ENCODE data around the gene FIZ1. TPM values are rescaled to one million over a fixed set of nuclear protein-coding genes. Genes with fewer than 3 reads are reported as not detected.

FIZ1 gene
- total RNA-seq, 1 donor from 2014 or later = 14.9 TPM

- intact Hi-C loops (cut with micrococcal nuclease) = no loop called here
These were observed 37.4 kb upstream of the FIZ1 start for GRCh38 chr19:55636723-55637122.

GRCh38 chr19:55635856-55636440 lies 36.6 kb upstream of the FIZ1 start:
- intact Hi-C loops (cut with micrococcal nuclease) = loop anchor here (1.0 to 2.0 kb wide), 4 partner anchors 7 to 519 kb away; partner anchors contain the start of genes EPN1, PPP1R12C, ZNF579 and ZNF581

GRCh38 chr19:55635334-55635717 lies 36.0 kb upstream of the FIZ1 start:
- intact Hi-C loops (cut with micrococcal nuclease) = loop anchor here (1.0 to 2.0 kb wide), 4 partner anchors 8 to 518 kb away; partner anchors contain the start of genes EPN1, PPP1R12C, ZNF579 and ZNF581

- intact Hi-C loops (cut with micrococcal nuclease) = loop anchor here (2.0 to 5.0 kb wide), 3 partner anchors 41 to 492 kb away; partner anchors contain the start of genes EPN1 and ZNF579
These were observed 34.5 kb upstream of the FIZ1 start for GRCh38 chr19:55633861-55634260.

- intact Hi-C loops (cut with micrococcal nuclease) = loop anchor here (1.0 to 5.0 kb wide), 5 partner anchors 8 to 701 kb away; partner anchors contain the start of gene ZNF784
These were observed 33.1 kb upstream of the FIZ1 start for GRCh38 chr19:55632463-55632834.

GRCh38 chr19:55626350-55626749 lies 27.0 kb upstream of the FIZ1 start:
- intact Hi-C loops (cut with micrococcal nuclease) = no loop called here

GRCh38 chr19:55625004-55625326 lies 25.6 kb upstream of the FIZ1 start:
- intact Hi-C loops (cut with micrococcal nuclease) = no loop called here

GRCh38 chr19:55624109-55625003 lies 25.0 kb upstream of the FIZ1 start, which contains the start of gene ZNF784:
TSS of gene ZNF784 (minus strand) at chr19:55624566. CDS start at chr19:55624561, 5 bp downstream.
- intact Hi-C loops (cut with micrococcal nuclease) = loop anchor here (1.0 kb wide), 16 partner anchors 8 to 1465 kb away; partner anchors contain the start of genes FIZ1, HSPBP1, ISOC2 and KMT5C

GRCh38 chr19:55623561-55623960 lies 24.2 kb upstream of the FIZ1 start:
- intact Hi-C loops (cut with micrococcal nuclease) = no loop called here

GRCh38 chr19:55623130-55623529 lies 23.8 kb upstream of the FIZ1 start:
- intact Hi-C loops (cut with micrococcal nuclease) = no loop called here

GRCh38 chr19:55622242-55622969 lies 23.1 kb upstream of the FIZ1 start:
- intact Hi-C loops (cut with micrococcal nuclease) = no loop called here

GRCh38 chr19:55621673-55622231 lies 22.4 kb upstream of the FIZ1 start:
- intact Hi-C loops (cut with micrococcal nuclease) = no loop called here

- intact Hi-C loops (cut with micrococcal nuclease) = no loop called here
These were observed 21.9 kb upstream of the FIZ1 start for GRCh38 chr19:55621205-55621672.

- intact Hi-C loops (cut with micrococcal nuclease) = no loop called here
These were observed 21.3 kb upstream of the FIZ1 start for GRCh38 chr19:55620410-55621204.

- intact Hi-C loops (cut with micrococcal nuclease) = no loop called here
These were observed 20.0 kb upstream of the FIZ1 start for GRCh38 chr19:55619286-55619685.

- intact Hi-C loops (cut with micrococcal nuclease) = no loop called here
These were observed 19.1 kb upstream of the FIZ1 start for GRCh38 chr19:55618426-55618825.

- intact Hi-C loops (cut with micrococcal nuclease) = no loop called here
These were observed 18.1 kb upstream of the FIZ1 start for GRCh38 chr19:55617426-55617825.

- intact Hi-C loops (cut with micrococcal nuclease) = no loop called here
These were observed 17.1 kb upstream of the FIZ1 start for GRCh38 chr19:55616395-55616875.

- intact Hi-C loops (cut with micrococcal nuclease) = no loop called here
These were observed 16.5 kb upstream of the FIZ1 start for GRCh38 chr19:55615543-55616394.
